SU-DHL-6 (cell line): Measurements from ENCODE around the gene CRADD.

ENCODE experiments used
- H2AFZ ChIP-seq: fragments of 200-600 bp; sonication (generic); 2 replicates; pipeline ENCODE4 v1.6.1; 2014; ENCODE audit warnings: low read depth, mild to moderate bottlenecking, moderate library complexity, mixed read lengths, antibody characterized with exemption, low read length; ENCODE audit not compliant: severe bottlenecking
- H3F3A ChIP-seq: fragments of 200-600 bp; shearing (Covaris generic); 2 replicates; pipeline ENCODE4 v1.6.0; 2016; ENCODE audit warnings: antibody characterized with exemption, mild to moderate bottlenecking; ENCODE audit not compliant: insufficient read depth
- H3K27ac ChIP-seq: fragments of 200-600 bp; sonication (generic); 2 replicates; pipeline ENCODE4 v1.5.1; 2016; ENCODE audit warnings: low read depth, mild to moderate bottlenecking, low read length, moderate library complexity, mixed read lengths
- H3K27me3 ChIP-seq: fragments of 200-600 bp; sonication (generic), shearing (Covaris generic); 2 replicates; pipeline ENCODE4 v1.6.0; 2014; ENCODE audit warnings: mild to moderate bottlenecking, low read length
- H3K36me3 ChIP-seq: fragments of 200-600 bp; sonication (generic); 2 replicates; pipeline ENCODE4 v1.6.1; 2014; ENCODE audit warnings: mild to moderate bottlenecking, low read length, mixed read lengths
- H3K4me2 ChIP-seq: fragments of 300-600, 200-600 bp; shearing (Covaris generic), sonication (generic); 2 replicates; pipeline ENCODE4 v1.6.0; 2014; ENCODE audit warnings: low read length, low read depth, mild to moderate bottlenecking; ENCODE audit not compliant: poor library complexity, severe bottlenecking
- H3K4me3 ChIP-seq: fragments of 200-600 bp; sonication (generic); 2 replicates; pipeline ENCODE4 v1.5.1; 2014; ENCODE audit warnings: antibody characterized with exemption, low read length, mild to moderate bottlenecking, mixed read lengths; ENCODE audit not compliant: insufficient read depth, poor library complexity, severe bottlenecking
- H3K79me2 ChIP-seq: fragments of 200-600 bp; sonication (generic); 2 replicates; pipeline ENCODE4 v1.6.1; 2014; ENCODE audit warnings: mild to moderate bottlenecking, low read length, moderate library complexity; ENCODE audit not compliant: insufficient read depth
- H3K9ac ChIP-seq: fragments of 200-600 bp; sonication (generic); 2 replicates; pipeline ENCODE4 v1.7.0; 2014; ENCODE audit warnings: mild to moderate bottlenecking, low read length
- H3K9me2 ChIP-seq: fragments of 200-600 bp; sonication (generic); replicated peaks from 2 replicates; pipeline ENCODE4 v1.6.1; 2014; ENCODE audit warnings: low read length; ENCODE audit not compliant: insufficient read depth
- H3K9me3 ChIP-seq: fragments of 200-600 bp; sonication (generic); 2 replicates; pipeline ENCODE4 v1.6.1; 2014; ENCODE audit warnings: low read length, mixed read lengths; ENCODE audit not compliant: insufficient read depth
- H4K20me1 ChIP-seq: fragments of 200-600 bp; sonication (generic); 2 replicates; pipeline ENCODE4 v1.6.1; 2014; ENCODE audit warnings: low read depth, mild to moderate bottlenecking, antibody characterized with exemption, low read length, moderate library complexity, mixed read lengths
- CTCF ChIP-seq: fragments of 200-600 bp; sonication (generic); IDR thresholded peaks from one replicate; pipeline ENCODE4 v1.5.1; 2017; ENCODE audit warnings: antibody characterized with exemption, mild to moderate bottlenecking, low read length, moderate library complexity; ENCODE audit not compliant: insufficient read depth, poor library complexity, severe bottlenecking
- EZH2phosphoT487 ChIP-seq: fragments of 200-600 bp; sonication (generic), shearing (Covaris generic); conservative IDR thresholded peaks from 2 replicates; pipeline ENCODE4 v1.6.1; 2018; ENCODE audit warnings: mild to moderate bottlenecking, antibody characterized with exemption, low read length, moderate library complexity, mixed read lengths

The CRADD gene

GRCh38 chr12:93888964-93889363 is 211.8 kb downstream of the CRADD start:
- no peak overlapping the region for H3K27ac ChIP-seq
- H3K4me2 ChIP-seq, result no peak overlapping the region
- no peaks in the 10 kb centered on the region for H3K79me2 ChIP-seq
- H3K36me3 ChIP-seq, result no peaks in the 10 kb centered on the region
- no peaks in the 10 kb centered on the region for H3K27me3 ChIP-seq
- H3K4me3 ChIP-seq, result no peak overlapping the region
- H3K9me3 ChIP-seq, result no peaks in the 10 kb centered on the region
- H4K20me1 ChIP-seq, result no peaks in the 10 kb centered on the region
- TF ChIP-seq CTCF (no peak), EZH2phosphoT487 (no peak)
- no peaks in the 10 kb centered on the region for H3K9me2 ChIP-seq
- no peak overlapping the region for H3K9ac ChIP-seq
- no peaks in the 10 kb centered on the region for H3F3A ChIP-seq
- H2AFZ ChIP-seq, result no peak overlapping the region

- no peaks in the 10 kb centered on the region for H3K79me2 ChIP-seq
- TF ChIP-seq EZH2phosphoT487, result no peak
- no peak for TF ChIP-seq CTCF
- no peaks in the 10 kb centered on the region for H3K9me2 ChIP-seq
- H3F3A ChIP-seq, result no peaks in the 10 kb centered on the region
- H2AFZ ChIP-seq, result no peak overlapping the region
- no peak overlapping the region for H3K27ac ChIP-seq
- no peak overlapping the region for H3K4me3 ChIP-seq
- no peaks in the 10 kb centered on the region for H3K9me3 ChIP-seq
- no peaks in the 10 kb centered on the region for H3K27me3 ChIP-seq
- no peak overlapping the region for H3K9ac ChIP-seq
- no peaks in the 10 kb centered on the region for H4K20me1 ChIP-seq
- no peak overlapping the region for H3K4me2 ChIP-seq
- H3K36me3 ChIP-seq, result no peaks in the 10 kb centered on the region
Observed at GRCh38 chr12:93889516-93890212, 212.5 kb downstream of the CRADD start.

- no peak overlapping the region for H2AFZ ChIP-seq
- TF ChIP-seq CTCF (no peak), EZH2phosphoT487 (no peak)
- no peaks in the 10 kb centered on the region for H3K27me3 ChIP-seq
- no peaks in the 10 kb centered on the region for H3K79me2 ChIP-seq
- H3K9me3 ChIP-seq, result no peaks in the 10 kb centered on the region
- H3K4me2 ChIP-seq, result no peak overlapping the region
- no peaks in the 10 kb centered on the region for H3K36me3 ChIP-seq
- H3K4me3 ChIP-seq, result no peak overlapping the region
- H3K27ac ChIP-seq, result no peak overlapping the region
- no peaks in the 10 kb centered on the region for H3F3A ChIP-seq
- no peaks in the 10 kb centered on the region for H4K20me1 ChIP-seq
- H3K9me2 ChIP-seq, result no peaks in the 10 kb centered on the region
- no peak overlapping the region for H3K9ac ChIP-seq
Observed at GRCh38 chr12:93892423-93893268, 215.5 kb downstream of the CRADD start.
